Stomach (tissue), 4 donors: ENCODE data around the gene JPH2.

ENCODE experiments used
- EP300 ChIP-seq: sonication (generic); formaldehyde crosslinking; IDR thresholded peaks from one replicate; pipeline ENCODE4 v1.6.1; 2017; ENCODE audit warnings: antibody characterized with exemption
- TF ChIP-seq, protein P1 (sequence below), 7 experiments: fragments of 450-650 bp in 4 of 7; fragments of 200-600 bp in 3 of 7; sonication (generic) in 3 of 7; IDR thresholded peaks; one replicate each; pipeline ENCODE4 v1.5.1; 2016 to 2019; ENCODE audit warnings: antibody characterized with exemption in 7 of 7, control low read depth in 2 of 7, mild to moderate bottlenecking in 1 of 7

DNA sequence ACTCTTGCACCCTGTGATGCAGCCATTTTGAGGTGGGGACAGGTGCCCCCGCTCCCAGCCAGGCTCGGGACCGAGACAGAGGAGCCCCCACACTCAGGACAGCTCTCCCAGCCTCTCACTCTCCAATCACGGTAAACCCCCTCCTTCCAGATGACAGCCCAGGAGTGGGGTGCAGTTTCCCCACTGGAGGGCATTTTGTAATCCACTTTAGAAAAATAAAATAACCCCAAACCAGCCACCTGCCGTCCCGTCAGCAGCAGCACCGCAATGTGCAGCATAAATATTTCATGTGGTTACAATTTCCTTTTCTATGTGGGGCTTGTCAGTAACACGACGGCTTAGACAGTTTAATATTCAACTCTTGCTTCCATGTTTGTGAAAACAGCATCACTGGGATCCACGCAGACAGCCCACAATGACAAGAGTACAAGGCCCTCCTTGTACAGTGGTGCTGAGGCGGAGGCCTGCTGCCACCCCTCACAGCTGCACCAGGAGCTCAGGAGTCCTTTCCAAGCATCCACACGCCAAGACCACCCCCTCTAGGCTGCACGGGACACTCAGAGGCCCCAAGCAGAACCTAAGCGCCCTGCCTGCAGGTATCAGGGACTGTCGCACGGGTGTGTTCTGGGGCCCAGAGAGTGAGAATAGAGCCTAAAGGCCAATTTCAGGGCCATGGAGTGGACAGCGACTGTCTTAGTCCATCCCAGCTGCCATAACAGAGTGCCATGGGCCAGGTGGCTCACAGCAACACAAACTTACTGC is 116.7 kb downstream of the JPH2 start:
- TF ChIP-seq, protein P1, sequence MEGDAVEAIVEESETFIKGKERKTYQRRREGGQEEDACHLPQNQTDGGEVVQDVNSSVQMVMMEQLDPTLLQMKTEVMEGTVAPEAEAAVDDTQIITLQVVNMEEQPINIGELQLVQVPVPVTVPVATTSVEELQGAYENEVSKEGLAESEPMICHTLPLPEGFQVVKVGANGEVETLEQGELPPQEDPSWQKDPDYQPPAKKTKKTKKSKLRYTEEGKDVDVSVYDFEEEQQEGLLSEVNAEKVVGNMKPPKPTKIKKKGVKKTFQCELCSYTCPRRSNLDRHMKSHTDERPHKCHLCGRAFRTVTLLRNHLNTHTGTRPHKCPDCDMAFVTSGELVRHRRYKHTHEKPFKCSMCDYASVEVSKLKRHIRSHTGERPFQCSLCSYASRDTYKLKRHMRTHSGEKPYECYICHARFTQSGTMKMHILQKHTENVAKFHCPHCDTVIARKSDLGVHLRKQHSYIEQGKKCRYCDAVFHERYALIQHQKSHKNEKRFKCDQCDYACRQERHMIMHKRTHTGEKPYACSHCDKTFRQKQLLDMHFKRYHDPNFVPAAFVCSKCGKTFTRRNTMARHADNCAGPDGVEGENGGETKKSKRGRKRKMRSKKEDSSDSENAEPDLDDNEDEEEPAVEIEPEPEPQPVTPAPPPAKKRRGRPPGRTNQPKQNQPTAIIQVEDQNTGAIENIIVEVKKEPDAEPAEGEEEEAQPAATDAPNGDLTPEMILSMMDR (IDR thresholded peaks at IDR 0.05) = no peak
- TF ChIP-seq EP300 = no peak
